ENCODE data around the gene PRRX2. TPM values are rescaled to one million over a fixed set of nuclear protein-coding genes. Genes with fewer than 3 reads are reported as not detected.
A peak's percentile ranks its signal among the peaks of the same experiment; 100 is the strongest.

The PRRX2 gene
- polyA plus RNA-seq, 1 donor (not counting 4 experiments of a cell fraction or from before 2014, with no cell fraction given): not detected

- peak overlapping the region; percentile 70 for H2AFZ ChIP-seq (ENCODE audit: control insufficient read depth, low read length)
- peaks cover 36% of the 10 kb centered on the region for H3K4me1 ChIP-seq (ENCODE audit: control insufficient read depth, extremely low read depth, insufficient read depth, low read length)
These were observed 38.7 kb upstream of the PRRX2 start for GRCh38 chr9:129626625-129627284.

DNA sequence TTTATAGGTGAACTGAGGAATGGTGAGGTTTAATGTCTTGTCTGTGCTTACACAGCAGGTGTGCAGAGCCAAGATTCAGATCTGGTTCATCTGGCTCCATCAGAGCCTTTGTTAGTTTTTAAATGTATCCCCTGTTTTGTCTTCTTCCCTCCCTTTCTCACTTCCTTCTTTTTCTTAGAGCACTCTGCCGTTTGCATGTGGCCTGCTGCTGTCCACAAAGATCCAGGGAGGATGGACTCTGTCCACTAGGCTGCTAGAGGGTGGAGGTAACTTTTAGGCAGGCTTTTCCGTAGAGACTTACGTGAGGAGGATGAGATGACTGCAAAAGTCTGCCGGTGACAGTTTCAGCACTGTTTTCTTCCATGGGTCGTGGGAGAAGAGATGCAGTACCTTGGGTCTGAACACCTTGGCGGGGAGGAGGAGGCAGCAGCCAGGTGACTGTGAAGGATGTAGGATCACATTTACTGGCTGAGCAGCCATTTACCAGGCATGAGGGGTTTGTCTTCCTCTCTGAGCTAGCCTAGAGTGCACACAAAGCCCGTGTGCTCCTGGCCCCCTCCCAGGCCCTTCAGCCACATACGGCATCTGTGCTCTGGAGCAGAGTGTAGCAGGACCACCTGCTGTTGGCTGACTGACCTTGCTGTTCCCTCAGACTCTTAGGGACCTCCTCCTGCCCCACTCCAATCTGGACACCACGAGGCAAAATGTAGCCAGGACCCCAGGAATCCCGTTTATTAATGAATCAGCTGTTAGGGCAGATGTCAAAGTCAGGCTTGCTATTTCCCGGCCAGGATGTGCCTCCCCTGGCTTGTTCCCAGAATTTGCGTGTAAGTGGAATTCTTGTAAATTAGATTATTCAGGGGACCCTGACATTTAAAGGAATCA is 37.6 kb upstream of the PRRX2 start:
- H3K4me3 ChIP-seq (ENCODE audit: control insufficient read depth in 2 of 3, extremely low read depth in 1 of 3, insufficient read depth in 2 of 3, low read depth in 1 of 3, low read length in 3 of 3): peak overlapping the region in 2 of 3 experiments; percentile 96 to 99
- H3K27ac ChIP-seq (ENCODE audit: control insufficient read depth, insufficient read depth, low read length): no peak overlapping the region
- peaks cover 3 to 15% of the 10 kb centered on the region in 2 experiments for H3K36me3 ChIP-seq (ENCODE audit: control insufficient read depth in 2 of 2, extremely low read depth in 1 of 2, insufficient read depth in 2 of 2, low read length in 2 of 2)
- H3K9me3 ChIP-seq (ENCODE audit: control insufficient read depth, low read depth, low read length): no peaks in the 10 kb centered on the region
- peaks cover 43% of the 10 kb centered on the region for H3K4me1 ChIP-seq (ENCODE audit: control insufficient read depth, extremely low read depth, insufficient read depth, low read length)
- H3K27me3 ChIP-seq (ENCODE audit: control insufficient read depth, extremely low read depth, insufficient read depth, low read length): no peaks in the 10 kb centered on the region
- H4K20me1 ChIP-seq (ENCODE audit: control insufficient read depth, extremely low read depth, insufficient read depth, low read length): peaks cover 28% of the 10 kb centered on the region
- peaks cover 67% of the 10 kb centered on the region for H3K79me2 ChIP-seq (ENCODE audit: control insufficient read depth, insufficient read depth, low read length)
- H3K4me2 ChIP-seq (ENCODE audit: control insufficient read depth, extremely low read depth, insufficient read depth, low read depth, low read length): peak overlapping the region; percentile 100
- H3K9me1 ChIP-seq (ENCODE audit: control insufficient read depth, extremely low read depth, insufficient read depth, low read length): peaks cover 6% of the 10 kb centered on the region
- TF ChIP-seq EZH2 (IDR thresholded peaks at IDR 0.05; ENCODE audit: low read length): no peak
- TF ChIP-seq, protein P1, sequence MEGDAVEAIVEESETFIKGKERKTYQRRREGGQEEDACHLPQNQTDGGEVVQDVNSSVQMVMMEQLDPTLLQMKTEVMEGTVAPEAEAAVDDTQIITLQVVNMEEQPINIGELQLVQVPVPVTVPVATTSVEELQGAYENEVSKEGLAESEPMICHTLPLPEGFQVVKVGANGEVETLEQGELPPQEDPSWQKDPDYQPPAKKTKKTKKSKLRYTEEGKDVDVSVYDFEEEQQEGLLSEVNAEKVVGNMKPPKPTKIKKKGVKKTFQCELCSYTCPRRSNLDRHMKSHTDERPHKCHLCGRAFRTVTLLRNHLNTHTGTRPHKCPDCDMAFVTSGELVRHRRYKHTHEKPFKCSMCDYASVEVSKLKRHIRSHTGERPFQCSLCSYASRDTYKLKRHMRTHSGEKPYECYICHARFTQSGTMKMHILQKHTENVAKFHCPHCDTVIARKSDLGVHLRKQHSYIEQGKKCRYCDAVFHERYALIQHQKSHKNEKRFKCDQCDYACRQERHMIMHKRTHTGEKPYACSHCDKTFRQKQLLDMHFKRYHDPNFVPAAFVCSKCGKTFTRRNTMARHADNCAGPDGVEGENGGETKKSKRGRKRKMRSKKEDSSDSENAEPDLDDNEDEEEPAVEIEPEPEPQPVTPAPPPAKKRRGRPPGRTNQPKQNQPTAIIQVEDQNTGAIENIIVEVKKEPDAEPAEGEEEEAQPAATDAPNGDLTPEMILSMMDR (optimal IDR thresholded peaks at IDR 0.05 in 1 of 3, IDR thresholded peaks at IDR 0.05 in 1 of 3, conservative IDR thresholded peaks at IDR 0.05 in 1 of 3; ENCODE audit: extremely low read depth in 1 of 3, insufficient read depth in 2 of 3, low read length in 3 of 3): no peak
- dilution Hi-C loops (cut with MboI; ENCODE audit: extremely low pct_ligation_motif_present, low sequenced_read_pairs): no loop called here
- peak overlapping the region; percentile 95 for H3K9ac ChIP-seq (ENCODE audit: control insufficient read depth, extremely low read depth, insufficient read depth, low read length)
- H2AFZ ChIP-seq (ENCODE audit: control insufficient read depth, low read length): no peak overlapping the region
- FAIRE-seq (no peak), DNase-seq (ENCODE audit: low read depth, low spot score) (no peak)

More at GRCh38 chr9:129626625-129627284, 38.7 kb upstream of the PRRX2 start:
- Histone ChIP-seq H3K9me3 (ENCODE audit: control insufficient read depth, low read depth, low read length) (no peaks in the 10 kb centered on the region), H3K27me3 (ENCODE audit: control insufficient read depth, extremely low read depth, insufficient read depth, low read length) (no peaks in the 10 kb centered on the region), H3K27ac (ENCODE audit: control insufficient read depth, insufficient read depth, low read length) (peak overlapping the region; percentile 92), H3K4me2 (ENCODE audit: control insufficient read depth, extremely low read depth, insufficient read depth, low read depth, low read length) (peak overlapping the region; percentile 100), H3K9me1 (ENCODE audit: control insufficient read depth, extremely low read depth, insufficient read depth, low read length) (peaks cover 6% of the 10 kb centered on the region), H3K9ac (ENCODE audit: control insufficient read depth, extremely low read depth, insufficient read depth, low read length) (peak overlapping the region; percentile 95), H3K4me3 (ENCODE audit: control insufficient read depth in 2 of 3, extremely low read depth in 1 of 3, insufficient read depth in 2 of 3, low read depth in 1 of 3, low read length in 3 of 3) (peak overlapping the region; percentile 94 to 99 (median 96)), H4K20me1 (ENCODE audit: control insufficient read depth, extremely low read depth, insufficient read depth, low read length) (peaks cover 20% of the 10 kb centered on the region), H3K36me3 (ENCODE audit: control insufficient read depth in 2 of 2, extremely low read depth in 1 of 2, insufficient read depth in 2 of 2, low read length in 2 of 2) (peaks cover 2 to 11% of the 10 kb centered on the region in 2 experiments), H3K79me2 (ENCODE audit: control insufficient read depth, insufficient read depth, low read length) (peaks cover 56% of the 10 kb centered on the region)
- dilution Hi-C loops (cut with MboI; ENCODE audit: extremely low pct_ligation_motif_present, low sequenced_read_pairs): no loop called here
- DNase-seq (ENCODE audit: low read depth, low spot score) (no peak), FAIRE-seq (no peak)
- TF ChIP-seq, protein P1 (optimal IDR thresholded peaks at IDR 0.05 in 1 of 3, IDR thresholded peaks at IDR 0.05 in 1 of 3, conservative IDR thresholded peaks at IDR 0.05 in 1 of 3; ENCODE audit: extremely low read depth in 1 of 3, insufficient read depth in 2 of 3, low read length in 3 of 3): no peak
- TF ChIP-seq EZH2 (IDR thresholded peaks at IDR 0.05; ENCODE audit: low read length): no peak
